OCI-LY3 (cell line): ENCODE measurements around the gene MTCL1.

Experiments used
- CTCF ChIP-seq: fragments of 200-600, 300-600 bp; sonication (generic); IDR thresholded peaks from 2 replicates; pipeline ENCODE4 v1.5.1; 2014; ENCODE audit warnings: antibody characterized with exemption, low read length, low read depth
- EZH2phosphoT487 ChIP-seq: fragments of 200-600 bp; shearing (Covaris generic); IDR thresholded peaks from 2 replicates; pipeline ENCODE4 v1.6.1; 2018; ENCODE audit warnings: antibody characterized with exemption, mixed run types, low read depth

- TF ChIP-seq CTCF = no peak
- no peak for TF ChIP-seq EZH2phosphoT487
These were observed 122.9 kb downstream of the MTCL1 start for GRCh38 chr18:8828300-8828699.
